SH-SY5Y (cell line): ENCODE measurements around the gene SFXN5.

Experiments
- GATA2 ChIP-seq: IDR thresholded peaks from 2 replicates; pipeline ENCODE4 v1.6.1; 2011; ENCODE audit warnings: mild to moderate bottlenecking, low read depth, low read length
- GATA3 ChIP-seq: IDR thresholded peaks from 2 replicates; pipeline ENCODE4 v1.6.1; 2011; ENCODE audit warnings: low read depth, mild to moderate bottlenecking, low read length, moderate library complexity

- no peak for TF ChIP-seq GATA2
- TF ChIP-seq GATA3 = no peak
Measured at GRCh38 chr2:73082523-73083410, 11.3 kb upstream of the SFXN5 start.
